KMS-11 (cell line): ENCODE data around the gene NEU4.

Experiments used
- H2AFZ ChIP-seq: fragments of 200-600 bp; sonication (generic); 2 replicates; pipeline ENCODE4 v1.6.1; 2016; ENCODE audit warnings: antibody characterized with exemption, mixed run types, low read depth
- H3K27ac ChIP-seq: fragments of 200-600 bp; sonication (generic); 2 replicates; pipeline ENCODE4 v1.6.1; 2016; ENCODE audit warnings: mild to moderate bottlenecking, mixed run types
- H3K27me3 ChIP-seq: fragments of 200-600 bp; sonication (generic); 2 replicates; pipeline ENCODE4 v1.6.1; 2017; ENCODE audit warnings: mild to moderate bottlenecking, low read depth, mixed run types, moderate library complexity; ENCODE audit not compliant: insufficient read depth
- H3K36me3 ChIP-seq: fragments of 200-600 bp; sonication (generic); 2 replicates; pipeline ENCODE4 v1.6.1; 2017; ENCODE audit warnings: mild to moderate bottlenecking, mixed run types; ENCODE audit not compliant: insufficient read depth
- H3K4me1 ChIP-seq: fragments of 200-600 bp; sonication (generic); 2 replicates; pipeline ENCODE4 v1.6.1; 2016; ENCODE audit warnings: mild to moderate bottlenecking, low read depth, mixed run types; ENCODE audit not compliant: poor library complexity, severe bottlenecking
- H3K4me2 ChIP-seq: fragments of 200-600 bp; sonication (generic); 2 replicates; pipeline ENCODE4 v1.7.0; 2016; ENCODE audit warnings: mild to moderate bottlenecking, mixed run types
- H3K4me3 ChIP-seq: fragments of 200-600 bp; sonication (generic); IDR thresholded peaks from 2 replicates; pipeline ENCODE4 v1.6.1; 2017; ENCODE audit warnings: low read depth, low read length, mixed read lengths; ENCODE audit not compliant: insufficient read depth
- H3K79me2 ChIP-seq: fragments of 200-600 bp; sonication (generic); 2 replicates; pipeline ENCODE4 v1.6.1; 2016; ENCODE audit warnings: low read depth, mixed run types; ENCODE audit not compliant: insufficient read depth
- H3K9ac ChIP-seq: fragments of 200-600 bp; sonication (generic); 2 replicates; pipeline ENCODE4 v1.6.1; 2016; ENCODE audit warnings: mild to moderate bottlenecking, mixed run types
- H4K20me1 ChIP-seq: fragments of 200-600 bp; sonication (generic); 2 replicates; pipeline ENCODE4 v1.6.1; 2016; ENCODE audit warnings: mild to moderate bottlenecking, mixed run types; ENCODE audit not compliant: insufficient read depth
- CTCF ChIP-seq: fragments of 200-600 bp; sonication (generic); conservative IDR thresholded peaks from 2 replicates; pipeline ENCODE4 v1.6.1; 2017; ENCODE audit warnings: low read depth, mild to moderate bottlenecking, antibody characterized with exemption, low read length, moderate library complexity, mixed read lengths

Gene NEU4

GRCh38 chr2:241842067-241842415, 33.0 kb downstream of the NEU4 start:
- no peak overlapping the region for H3K4me2 ChIP-seq
- no peak for TF ChIP-seq CTCF
- no peak overlapping the region for H3K27ac ChIP-seq
- no peaks in the 10 kb centered on the region for H3K79me2 ChIP-seq
- no peaks in the 10 kb centered on the region for H3K4me1 ChIP-seq
- no peak overlapping the region for H3K4me3 ChIP-seq
- H4K20me1 ChIP-seq: no peaks in the 10 kb centered on the region
- no peak overlapping the region for H3K9ac ChIP-seq
- no peak overlapping the region for H2AFZ ChIP-seq
- H3K36me3 ChIP-seq: no peaks in the 10 kb centered on the region
- peaks cover 12% of the 10 kb centered on the region for H3K27me3 ChIP-seq

GRCh38 chr2:241842620-241843211, 33.7 kb downstream of the NEU4 start:
- no peak overlapping the region for H3K4me3 ChIP-seq
- 0 out of 2 replicates have a peak overlapping the region, but pooled peaks have one; percentile 17 for H3K4me2 ChIP-seq
- no peak overlapping the region for H3K27ac ChIP-seq
- no peak overlapping the region for H3K9ac ChIP-seq
- H4K20me1 ChIP-seq: no peaks in the 10 kb centered on the region
- H3K79me2 ChIP-seq: no peaks in the 10 kb centered on the region
- peak overlapping the region; percentile 18; the same call in 1 of the 2 replicates for H2AFZ ChIP-seq
- no peak for TF ChIP-seq CTCF
- H3K4me1 ChIP-seq: no peaks in the 10 kb centered on the region
- peaks cover 12% of the 10 kb centered on the region for H3K27me3 ChIP-seq
- no peaks in the 10 kb centered on the region for H3K36me3 ChIP-seq

- H3K36me3 ChIP-seq: no peaks in the 10 kb centered on the region
- H3K4me2 ChIP-seq: 0 out of 2 replicates have a peak overlapping the region, but pooled peaks have one; percentile 17
- H3K4me1 ChIP-seq: no peaks in the 10 kb centered on the region
- TF ChIP-seq CTCF: no peak
- H3K79me2 ChIP-seq: no peaks in the 10 kb centered on the region
- no peaks in the 10 kb centered on the region for H4K20me1 ChIP-seq
- H2AFZ ChIP-seq: no peak overlapping the region
- no peak overlapping the region for H3K27ac ChIP-seq
- no peak overlapping the region for H3K9ac ChIP-seq
- no peak overlapping the region for H3K4me3 ChIP-seq
- peaks cover 12% of the 10 kb centered on the region for H3K27me3 ChIP-seq
These were observed 34.5 kb downstream of the NEU4 start for GRCh38 chr2:241843321-241844065.

- H3K36me3 ChIP-seq: no peaks in the 10 kb centered on the region
- H3K4me3 ChIP-seq: no peak overlapping the region
- peak overlapping the region; percentile 25; the same call in 1 of the 2 replicates for H3K4me2 ChIP-seq
- TF ChIP-seq CTCF: no peak
- H2AFZ ChIP-seq: peak overlapping the region; percentile 34; the same call in 1 of the 2 replicates
- H3K27me3 ChIP-seq: peaks cover 12% of the 10 kb centered on the region
- H4K20me1 ChIP-seq: no peaks in the 10 kb centered on the region
- no peaks in the 10 kb centered on the region for H3K79me2 ChIP-seq
- no peaks in the 10 kb centered on the region for H3K4me1 ChIP-seq
- no peak overlapping the region for H3K27ac ChIP-seq
- H3K9ac ChIP-seq: no peak overlapping the region
These were observed 35.2 kb downstream of the NEU4 start for GRCh38 chr2:241844066-241844728.
